Memory B cell (primary cell): ENCODE measurements around the gene CIAO2B.
"Not testable (repeated sequence)": the region's sequence is repeated elsewhere in the genome, so short reads cannot be mapped to it uniquely, and the experiment has no call there.

Source experiments
- ATAC-seq: fragments of 150-1000 bp; cut with Tn5 transposase; 2 replicates; pipeline ENCODE4 v1.10.0; 2021; ENCODE audit warnings: low read depth, mild to moderate bottlenecking, moderate library complexity
- DNase-seq, 2 donors: peaks; one replicate each; pipeline ENCODE4 v3.0.0; 2022; ENCODE audit warnings: low spot score in 2 of 2
- H3K27ac Mint-ChIP-seq: one replicate; pipeline ENCODE4 v1.8.0; 2022; ENCODE audit warnings: mild to moderate bottlenecking, moderate library complexity, mixed read lengths
- H3K27me3 Mint-ChIP-seq: one replicate; pipeline ENCODE4 v1.8.0; 2022; ENCODE audit warnings: mixed read lengths
- H3K36me3 Mint-ChIP-seq: one replicate; pipeline ENCODE4 v1.8.0; 2022; ENCODE audit warnings: mild to moderate bottlenecking, mixed read lengths
- H3K4me1 Mint-ChIP-seq: one replicate; pipeline ENCODE4 v1.8.0; 2022; ENCODE audit warnings: mixed read lengths
- H3K4me3 Mint-ChIP-seq: one replicate; pipeline ENCODE4 v1.8.0; 2022; ENCODE audit warnings: mild to moderate bottlenecking, moderate library complexity, mixed read lengths
- H3K9me3 Mint-ChIP-seq: one replicate; pipeline ENCODE4 v1.8.0; 2022; ENCODE audit warnings: mixed read lengths

CIAO2B gene

GRCh38 chr16:66961914-66962313 lies 27.7 kb upstream of the CIAO2B start:
- peaks cover 22% of the 10 kb centered on the region for H3K4me1 Mint-ChIP-seq
- H3K4me3 Mint-ChIP-seq: peak overlapping the region; percentile 64
- peak overlapping the region; percentile 26 for H3K27ac Mint-ChIP-seq

GRCh38 chr16:66961065-66961744 lies 27.0 kb upstream of the CIAO2B start, which contains the start of gene CES3:
TSS of gene CES3 (plus strand) at chr16:66961266. CDS start at chr16:66961308, 42 bp downstream.
- Mint-ChIP-seq H3K27ac (peak within 1 kb of the TSS; percentile 26), H3K27me3 (peaks cover 4% of the 10 kb centered on the region), H3K9me3 (no peaks in the 10 kb centered on the region), H3K4me3 (peak within 1 kb of the TSS; percentile 64), H3K4me1 (peaks cover 22% of the 10 kb centered on the region), H3K36me3 (no peaks in the 10 kb centered on the region)
- peak; percentile 27 to 39 for DNase-seq
- ATAC-seq: peak; percentile 90

More at GRCh38 chr16:66961914-66962313, 27.7 kb upstream of the CIAO2B start:
- Mint-ChIP-seq H3K27me3 (peaks cover 4% of the 10 kb centered on the region), H3K36me3 (no peaks in the 10 kb centered on the region), H3K9me3 (no peaks in the 10 kb centered on the region)
- ATAC-seq (peak; percentile 46), DNase-seq (no peak)

DNA sequence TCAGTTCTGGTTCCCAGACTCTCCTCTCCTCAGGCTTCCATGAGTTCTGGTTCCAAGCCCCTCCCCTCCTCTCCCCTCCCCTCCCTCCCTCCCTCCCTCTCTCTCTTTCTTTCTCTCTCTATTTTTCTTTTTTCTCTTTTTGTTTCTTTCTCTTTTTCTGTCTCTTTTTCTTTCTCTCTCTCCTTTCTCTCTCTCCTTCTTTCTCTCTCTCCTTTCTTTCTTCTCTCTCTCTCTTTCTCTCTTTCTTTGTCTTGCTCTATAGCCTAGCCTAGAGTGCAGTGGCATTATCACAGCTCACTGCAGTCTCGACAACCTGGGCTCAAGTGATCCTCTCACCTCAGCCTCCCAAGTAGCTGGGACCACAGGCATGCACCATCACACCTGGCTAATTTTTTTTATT lies 26.1 kb upstream of the CIAO2B start:
- H3K4me3 Mint-ChIP-seq: no peak overlapping the region
- DNase-seq (no peak), ATAC-seq (no peak)
- H3K4me1 Mint-ChIP-seq: peaks cover 22% of the 10 kb centered on the region
- H3K27me3 Mint-ChIP-seq: peaks cover 4% of the 10 kb centered on the region
- no peaks in the 10 kb centered on the region for H3K36me3 Mint-ChIP-seq
- H3K9me3 Mint-ChIP-seq: no peaks in the 10 kb centered on the region
- H3K27ac Mint-ChIP-seq: no peak overlapping the region

- Mint-ChIP-seq H3K36me3 (no peaks in the 10 kb centered on the region), H3K4me3 (no peak overlapping the region), H3K27ac (no peak overlapping the region), H3K9me3 (no peaks in the 10 kb centered on the region), H3K4me1 (peaks cover 22% of the 10 kb centered on the region), H3K27me3 (peaks cover 4% of the 10 kb centered on the region)
- ATAC-seq (no peak), DNase-seq (no peak)
Measured at GRCh38 chr16:66959704-66960161, 25.5 kb upstream of the CIAO2B start.

GRCh38 chr16:66958857-66959703 lies 24.9 kb upstream of the CIAO2B start:
- Mint-ChIP-seq H3K36me3 (no peaks in the 10 kb centered on the region), H3K9me3 (no peaks in the 10 kb centered on the region), H3K4me3 (peak overlapping the region; percentile 42), H3K27me3 (peaks cover 4% of the 10 kb centered on the region), H3K4me1 (peaks cover 22% of the 10 kb centered on the region), H3K27ac (no peak overlapping the region)
- no peak for ATAC-seq
- DNase-seq: no peak

- not testable (repeated sequence) for ATAC-seq, DNase-seq, H3K9me3 Mint-ChIP-seq, H3K27ac Mint-ChIP-seq, H3K36me3 Mint-ChIP-seq, H3K4me3 Mint-ChIP-seq
- peaks cover 12% of the 10 kb centered on the region for H3K4me1 Mint-ChIP-seq
- peaks cover 17% of the 10 kb centered on the region for H3K27me3 Mint-ChIP-seq
Measured at GRCh38 chr16:66956154-66956457, 21.9 kb upstream of the CIAO2B start.

DNA sequence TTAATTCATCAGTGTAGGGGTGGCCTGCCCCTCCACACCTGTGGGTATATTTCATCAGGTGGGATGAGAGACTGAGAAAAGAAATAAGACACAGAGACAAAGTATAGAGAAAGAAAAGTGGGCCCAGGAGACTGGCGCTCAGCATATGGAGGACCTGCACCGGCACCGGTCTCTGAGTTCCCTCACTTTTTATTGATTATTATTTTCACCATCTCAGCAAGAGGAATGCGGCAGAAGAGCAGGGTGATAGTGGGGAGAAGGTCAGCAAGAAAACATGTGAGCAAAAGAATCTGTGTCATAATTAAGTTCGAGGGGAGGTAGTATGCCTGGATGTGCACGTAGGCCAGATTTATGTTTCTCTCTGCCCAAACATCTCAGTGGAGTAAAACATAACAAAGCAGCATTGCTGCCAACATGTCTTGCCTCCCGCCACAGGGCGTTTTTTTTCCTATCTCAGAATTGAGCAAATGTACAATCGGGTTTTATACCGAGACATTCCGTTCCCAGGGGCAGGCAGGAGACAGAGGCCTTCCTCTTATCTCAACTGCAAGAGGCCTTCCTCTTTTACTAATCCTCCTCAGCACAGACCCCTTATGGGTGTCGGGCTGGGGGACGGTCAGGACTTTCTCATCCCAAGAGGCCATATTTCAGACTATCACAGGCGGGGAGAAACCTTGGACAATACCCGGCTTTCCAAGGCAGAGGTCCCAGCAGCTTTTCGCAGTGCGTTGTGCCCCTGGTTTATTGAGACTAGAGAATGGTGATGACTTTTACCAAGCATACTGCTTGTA lies 21.4 kb upstream of the CIAO2B start:
- H3K27me3 Mint-ChIP-seq: peaks cover 18% of the 10 kb centered on the region
- DNase-seq, H3K9me3 Mint-ChIP-seq, H3K27ac Mint-ChIP-seq, H3K36me3 Mint-ChIP-seq, H3K4me1 Mint-ChIP-seq, ATAC-seq, H3K4me3 Mint-ChIP-seq: not testable (repeated sequence)

DNA sequence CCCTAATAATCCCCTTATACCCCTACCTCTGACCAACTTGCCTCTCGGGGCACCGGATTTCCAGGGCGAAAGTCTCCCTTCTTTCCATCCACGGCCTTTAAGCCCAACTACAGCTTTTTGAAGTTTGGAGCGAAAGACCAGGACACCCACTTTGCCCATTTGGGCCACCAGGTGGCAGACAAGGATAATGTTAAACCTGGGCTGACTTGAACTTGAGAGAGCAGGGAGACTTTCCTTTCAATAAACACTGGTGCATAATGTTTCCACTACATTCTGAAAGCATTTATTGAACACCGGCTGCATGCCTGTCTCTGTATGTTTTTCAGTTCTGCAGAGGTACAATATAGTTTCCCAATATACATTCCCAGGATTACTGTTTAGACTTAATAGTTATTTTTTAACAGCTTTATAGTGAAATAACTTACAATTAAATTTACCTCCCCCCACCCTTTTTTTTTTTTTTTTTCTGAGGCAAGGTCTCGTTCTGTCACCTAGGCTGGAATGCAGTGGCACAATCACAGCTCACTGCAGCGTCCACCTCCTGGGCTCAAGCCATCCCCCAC lies 20.0 kb upstream of the CIAO2B start:
- Mint-ChIP-seq H3K4me3 (no peak overlapping the region), H3K27ac (no peak overlapping the region), H3K9me3 (peaks cover 3% of the 10 kb centered on the region), H3K36me3 (no peaks in the 10 kb centered on the region), H3K27me3 (peaks cover 23% of the 10 kb centered on the region), H3K4me1 (peaks cover 6% of the 10 kb centered on the region)
- DNase-seq (peak; percentile 60 to 67), ATAC-seq (peak; percentile 92)

- no peak for DNase-seq
- Mint-ChIP-seq H3K9me3 (peaks cover 3% of the 10 kb centered on the region), H3K4me3 (no peak overlapping the region), H3K27me3 (peaks cover 26% of the 10 kb centered on the region), H3K27ac (no peak overlapping the region), H3K36me3 (no peaks in the 10 kb centered on the region), H3K4me1 (peaks cover 1% of the 10 kb centered on the region)
- no peak for ATAC-seq
Measured at GRCh38 chr16:66953462-66954096, 19.4 kb upstream of the CIAO2B start.

GRCh38 chr16:66952430-66953110 lies 18.4 kb upstream of the CIAO2B start:
- H3K4me3 Mint-ChIP-seq: no peak overlapping the region
- DNase-seq: no peak
- H3K9me3 Mint-ChIP-seq: peaks cover 3% of the 10 kb centered on the region
- no peak for ATAC-seq
- H3K4me1 Mint-ChIP-seq: peaks cover 7% of the 10 kb centered on the region
- no peak overlapping the region for H3K27ac Mint-ChIP-seq
- peaks cover 29% of the 10 kb centered on the region for H3K27me3 Mint-ChIP-seq
- H3K36me3 Mint-ChIP-seq: no peaks in the 10 kb centered on the region

- ATAC-seq (no peak), DNase-seq (no peak)
- Mint-ChIP-seq H3K4me1 (peaks cover 7% of the 10 kb centered on the region), H3K4me3 (no peak overlapping the region), H3K36me3 (no peaks in the 10 kb centered on the region), H3K27me3 (peaks cover 29% of the 10 kb centered on the region), H3K9me3 (peaks cover 3% of the 10 kb centered on the region), H3K27ac (no peak overlapping the region)
Measured at GRCh38 chr16:66950971-66951790, 17.0 kb upstream of the CIAO2B start.

DNA sequence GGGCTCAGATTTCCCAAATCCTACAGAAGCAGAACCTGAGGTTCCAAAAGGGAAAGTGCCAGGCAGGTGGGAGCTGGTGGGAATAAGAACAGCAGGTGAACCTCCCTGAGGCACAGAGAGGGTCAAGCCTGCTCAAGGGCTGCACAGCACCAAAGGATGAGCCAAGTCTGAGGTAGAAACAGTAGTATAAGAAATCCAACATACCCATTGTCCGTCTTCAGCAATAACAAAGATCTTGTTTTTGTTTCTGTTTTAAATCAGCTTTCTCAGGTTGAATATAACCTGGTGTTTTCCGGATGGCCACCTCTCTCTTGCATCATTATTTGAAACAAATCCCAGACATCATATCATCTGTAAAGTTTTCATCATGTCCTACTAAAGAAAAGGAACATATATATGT lies 16.2 kb upstream of the CIAO2B start:
- Mint-ChIP-seq H3K4me1 (peaks cover 7% of the 10 kb centered on the region), H3K27ac (no peak overlapping the region), H3K36me3 (no peaks in the 10 kb centered on the region), H3K4me3 (no peak overlapping the region), H3K27me3 (peaks cover 29% of the 10 kb centered on the region), H3K9me3 (peaks cover 3% of the 10 kb centered on the region)
- DNase-seq (no peak), ATAC-seq (no peak)
